Measurements from ENCODE around the gene NFATC2.

Gene NFATC2

DNA sequence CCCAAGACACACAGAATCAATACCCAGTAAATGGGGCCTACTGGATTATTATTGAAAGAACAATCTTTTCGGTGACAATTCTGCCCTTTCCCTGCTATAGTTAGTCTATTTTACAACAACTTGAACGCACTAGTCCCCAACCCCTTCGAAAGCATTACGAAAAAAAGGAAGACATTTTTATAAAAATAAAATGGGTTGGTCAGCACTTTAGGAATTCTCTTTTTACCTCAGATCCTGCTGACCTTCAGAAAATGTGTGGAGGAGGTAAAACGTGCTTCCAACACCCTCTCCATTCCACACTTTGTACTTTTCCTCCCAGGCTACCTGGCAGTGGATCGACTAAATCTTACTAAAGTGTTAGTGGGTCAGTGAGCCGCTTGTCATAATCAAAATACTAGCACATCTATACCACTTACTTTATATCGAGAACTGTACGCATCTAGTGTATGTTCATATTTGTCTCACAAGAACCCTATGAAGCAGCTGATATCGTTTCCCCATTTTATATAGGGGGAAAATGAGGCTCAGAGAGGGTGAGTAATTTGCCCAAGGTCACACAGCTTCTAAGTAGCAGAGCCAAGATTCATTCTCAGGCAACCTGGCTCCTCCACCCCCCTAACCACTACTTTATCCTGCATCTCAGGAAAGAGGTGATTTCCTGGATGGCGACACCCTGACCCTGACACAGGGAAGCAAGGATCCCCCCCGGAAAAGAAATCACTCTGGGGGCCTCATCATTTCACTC, 10.6 kb downstream of the NFATC2 start:
- POLR2A ChIA-PET: no interaction called here
- no peak overlapping the region for H3K4me3 ChIP-seq (ENCODE audit: low read depth, low read length)
- TF ChIP-seq, protein P1, sequence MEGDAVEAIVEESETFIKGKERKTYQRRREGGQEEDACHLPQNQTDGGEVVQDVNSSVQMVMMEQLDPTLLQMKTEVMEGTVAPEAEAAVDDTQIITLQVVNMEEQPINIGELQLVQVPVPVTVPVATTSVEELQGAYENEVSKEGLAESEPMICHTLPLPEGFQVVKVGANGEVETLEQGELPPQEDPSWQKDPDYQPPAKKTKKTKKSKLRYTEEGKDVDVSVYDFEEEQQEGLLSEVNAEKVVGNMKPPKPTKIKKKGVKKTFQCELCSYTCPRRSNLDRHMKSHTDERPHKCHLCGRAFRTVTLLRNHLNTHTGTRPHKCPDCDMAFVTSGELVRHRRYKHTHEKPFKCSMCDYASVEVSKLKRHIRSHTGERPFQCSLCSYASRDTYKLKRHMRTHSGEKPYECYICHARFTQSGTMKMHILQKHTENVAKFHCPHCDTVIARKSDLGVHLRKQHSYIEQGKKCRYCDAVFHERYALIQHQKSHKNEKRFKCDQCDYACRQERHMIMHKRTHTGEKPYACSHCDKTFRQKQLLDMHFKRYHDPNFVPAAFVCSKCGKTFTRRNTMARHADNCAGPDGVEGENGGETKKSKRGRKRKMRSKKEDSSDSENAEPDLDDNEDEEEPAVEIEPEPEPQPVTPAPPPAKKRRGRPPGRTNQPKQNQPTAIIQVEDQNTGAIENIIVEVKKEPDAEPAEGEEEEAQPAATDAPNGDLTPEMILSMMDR (IDR thresholded peaks at IDR 0.05; ENCODE audit: insufficient read depth, low read length, missing control alignments): no peak
- DNase-seq (ENCODE audit: low read depth, low spot score): no peak
- CTCF ChIA-PET: interaction anchor here (1.6 kb wide), 1 partner anchor 12 kb away, joined by 3 read pairs; no protein-coding TSS in a partner anchor

DNA sequence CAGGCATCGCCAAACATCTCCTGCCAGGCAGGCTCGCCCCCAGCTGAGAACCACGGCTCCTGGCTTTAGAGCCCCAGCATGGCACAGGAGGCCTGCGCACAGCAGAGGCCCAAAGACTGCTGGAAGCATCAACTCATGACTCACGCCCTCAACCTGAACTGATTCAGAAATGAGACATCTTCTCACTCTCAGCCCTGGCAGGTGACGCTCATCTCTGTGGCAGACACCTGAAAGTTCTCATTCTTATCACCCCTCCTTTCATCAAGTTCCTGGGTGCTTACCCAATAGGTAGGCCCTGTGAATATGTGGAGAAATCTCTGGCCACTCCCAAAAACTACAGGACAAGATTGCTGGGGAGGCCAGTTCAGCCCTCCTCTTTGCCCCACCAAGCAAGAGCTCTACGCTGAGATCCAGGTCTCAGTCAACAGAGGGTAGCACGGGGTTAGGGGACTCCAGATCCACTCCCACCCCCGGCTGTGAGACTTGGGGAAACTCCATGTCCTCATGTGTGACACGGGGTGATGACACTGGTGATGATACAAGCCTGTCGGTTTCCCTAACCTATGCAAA, 11.3 kb downstream of the NFATC2 start:
- DNase-seq (ENCODE audit: low read depth, low spot score): no peak
- POLR2A ChIA-PET: no interaction called here
- CTCF ChIA-PET: interaction anchor here (0.9 kb wide), 1 partner anchor 60 kb away, joined by 3 read pairs; no protein-coding TSS in a partner anchor
- TF ChIP-seq, protein P1 (IDR thresholded peaks at IDR 0.05; ENCODE audit: insufficient read depth, low read length, missing control alignments): no peak
- H3K4me3 ChIP-seq (ENCODE audit: low read depth, low read length): no peak overlapping the region

DNA sequence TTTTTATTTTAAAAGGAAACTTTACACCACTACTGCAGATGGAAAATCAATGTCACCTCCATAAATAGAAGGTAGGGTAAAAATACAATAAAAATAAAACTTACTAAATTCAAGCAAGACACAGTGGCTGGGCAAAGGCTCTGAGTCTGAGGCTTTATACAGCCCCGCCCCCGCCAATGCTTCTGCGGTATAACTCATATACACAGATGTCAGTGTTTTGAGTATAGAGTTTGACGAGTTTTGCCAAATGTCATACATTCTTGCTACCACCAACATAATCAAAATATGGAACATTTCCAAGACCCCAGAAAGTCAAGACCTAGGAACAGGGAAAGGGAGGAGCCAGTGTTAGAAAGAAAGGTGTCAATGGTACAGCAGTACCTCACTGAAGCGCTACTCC, 12.8 kb downstream of the NFATC2 start:
- no peak overlapping the region; the same call in 1 of the 2 replicates for H3K4me3 ChIP-seq (ENCODE audit: low read depth, low read length)
- ChIA-PET CTCF (no interaction called here), POLR2A (no interaction called here)
- TF ChIP-seq, protein P1 (IDR thresholded peaks at IDR 0.05; ENCODE audit: insufficient read depth, low read length, missing control alignments): no peak
- no peak for DNase-seq (ENCODE audit: low read depth, low spot score)

DNA sequence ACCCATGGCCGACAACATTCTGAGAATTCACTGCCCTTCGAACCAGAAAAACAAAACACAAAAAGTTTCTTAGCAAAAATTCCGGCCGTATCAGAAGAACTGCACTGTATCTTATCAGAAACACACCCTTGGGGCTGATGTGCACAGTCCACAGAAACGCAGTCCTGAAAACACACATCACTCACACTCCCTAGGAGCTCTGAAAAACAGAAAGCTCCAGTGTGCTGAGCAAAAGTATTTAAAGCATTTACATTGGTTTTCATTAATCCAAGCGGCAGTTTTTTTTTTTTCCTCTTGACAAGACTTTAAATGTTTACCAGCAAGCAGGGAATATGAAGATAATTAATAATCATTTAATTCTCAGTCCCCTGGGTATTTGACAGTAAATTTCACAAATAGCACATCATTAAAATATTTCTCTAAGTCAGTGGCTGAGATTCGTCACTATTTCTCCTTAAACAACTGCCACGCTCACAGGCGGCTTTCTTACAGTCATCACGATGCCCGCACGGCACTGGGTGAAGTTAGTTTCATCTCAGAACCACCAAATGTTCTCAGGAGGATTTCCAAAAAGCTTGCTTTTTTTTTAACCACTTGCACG, 13.3 kb downstream of the NFATC2 start:
- DNase-seq (ENCODE audit: low read depth, low spot score): no peak
- ChIA-PET POLR2A (no interaction called here), CTCF (interaction anchor here (0.9 kb wide), 1 partner anchor 50 kb away, joined by 3 read pairs; no protein-coding TSS in a partner anchor)
- H3K4me3 ChIP-seq (ENCODE audit: low read depth, low read length): peak overlapping the region; percentile 24
- TF ChIP-seq, protein P1 (IDR thresholded peaks at IDR 0.05; ENCODE audit: insufficient read depth, low read length, missing control alignments): no peak

DNA sequence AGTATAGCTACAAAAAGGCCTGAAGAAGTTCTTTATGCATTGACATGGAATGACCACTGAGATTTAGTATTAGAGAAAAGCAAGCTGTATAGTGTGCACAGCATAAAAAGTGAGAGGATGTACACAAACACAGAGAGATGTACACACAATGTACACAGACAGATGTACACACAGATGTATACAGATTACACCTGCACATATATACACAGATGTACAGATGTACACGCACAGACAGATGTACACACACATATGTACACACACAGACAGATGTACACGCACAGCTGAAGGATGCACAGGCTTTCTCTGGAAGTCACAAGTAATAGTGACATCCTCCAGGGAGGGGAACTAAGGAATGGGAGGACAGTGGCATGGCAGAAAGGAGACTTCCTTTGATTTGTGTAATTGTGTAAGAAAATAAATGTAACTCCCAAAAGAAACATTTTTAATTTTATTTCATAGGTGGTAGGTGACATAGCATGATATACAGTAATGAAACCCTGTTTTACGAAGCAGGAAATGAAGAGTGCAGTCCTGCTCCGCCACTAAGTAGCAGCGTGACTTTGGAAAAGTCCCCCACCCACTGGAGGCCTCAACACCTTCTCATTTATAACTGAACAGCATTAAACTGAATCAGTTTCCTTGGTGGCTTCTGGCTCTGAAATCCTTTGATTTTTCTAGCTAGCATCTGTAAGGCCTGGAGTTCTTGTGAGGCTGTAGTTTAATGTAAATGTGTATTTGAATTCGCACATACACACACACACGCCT, 14.1 kb downstream of the NFATC2 start:
- TF ChIP-seq, protein P1 (IDR thresholded peaks at IDR 0.05; ENCODE audit: insufficient read depth, low read length, missing control alignments): no peak
- CTCF ChIA-PET: interaction anchor here (0.9 kb wide), 1 partner anchor 51 kb away, joined by 3 read pairs; no protein-coding TSS in a partner anchor
- POLR2A ChIA-PET: no interaction called here
- no peak overlapping the region for H3K4me3 ChIP-seq (ENCODE audit: low read depth, low read length)
- no peak for DNase-seq (ENCODE audit: low read depth, low spot score)
